PC-9 (cell line): ENCODE data around the gene CCM2.

Experiments
- CTCF ChIP-seq: fragments of 200-600 bp; sonication (generic); conservative IDR thresholded peaks from 2 replicates; pipeline ENCODE4 v1.6.1; 2017; ENCODE audit warnings: mixed run types, antibody characterized with exemption, mild to moderate bottlenecking, moderate library complexity
- EZH2 ChIP-seq: fragments of 200-600 bp; sonication (generic); IDR thresholded peaks from 2 replicates; pipeline ENCODE4 v1.8.0; 2017; ENCODE audit warnings: antibody characterized with exemption, low read depth

GRCh38 chr7:44960011-44960580, 39.9 kb upstream of the CCM2 start:
- TF ChIP-seq CTCF (no peak), EZH2 (no peak)
